MM.1S (cell line): ENCODE results near the gene PAX8.

Source experiments
- CTCF ChIP-seq: fragments of 300-600 bp; sonication (generic); IDR thresholded peaks from 2 replicates; pipeline ENCODE4 v1.5.1; 2016; ENCODE audit warnings: antibody characterized with exemption, low read length, mixed read lengths
- EZH2 ChIP-seq: fragments of 300-600 bp; sonication (generic); optimal IDR thresholded peaks from 2 replicates; pipeline ENCODE3; 2017; ENCODE audit warnings: low read depth, mild to moderate bottlenecking, antibody characterized with exemption, low read length, mixed read lengths

GRCh38 chr2:113200236-113200635 lies 78.5 kb downstream of the PAX8 start:
- TF ChIP-seq CTCF (no peak), EZH2 (no peak)
